Posterior cingulate gyrus (tissue), 11 donors: ENCODE results near the gene MPP1.

Experiments used
- DNase-seq, 10 donors: peaks; one replicate each; pipeline versions ENCODE4 v3.0.0 to v3.0.0-alpha.2; 2020 to 2021; ENCODE audit warnings: mixed read lengths in 3 of 10
- intact Hi-C: fragments of 100-400 bp; cut with DNase I; formaldehyde crosslinking; loops from one replicate; pipeline ENCODE4 v1.15.1; 2023

Gene MPP1

DNA sequence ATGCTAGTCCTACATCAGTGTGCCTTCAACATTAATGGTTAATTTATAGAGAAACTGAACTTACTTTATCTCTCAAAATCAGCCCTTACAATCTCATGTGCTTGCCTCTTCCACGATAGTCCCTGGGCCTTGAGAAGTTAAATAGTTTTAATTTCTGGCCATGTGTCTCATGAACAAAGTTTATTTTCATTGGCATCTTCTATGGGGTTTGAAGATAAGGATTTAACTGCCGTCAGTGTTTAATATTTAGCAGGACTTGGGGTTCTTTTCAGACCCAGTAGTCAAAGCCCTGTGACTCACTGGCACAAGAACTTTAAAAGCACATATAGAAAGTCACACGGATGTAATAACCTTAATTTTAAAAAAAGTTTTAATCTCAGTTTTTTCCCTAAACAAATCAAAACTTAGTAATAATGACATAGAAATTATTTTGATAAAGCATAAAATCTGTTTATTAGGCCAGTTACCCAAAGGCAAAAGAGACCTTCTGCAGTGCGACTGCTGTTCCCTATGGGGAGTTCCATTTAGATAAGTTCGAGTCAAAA is 10.1 kb upstream of the MPP1 start:
- intact Hi-C loops: no loop called here
- DNase-seq: no peak

DNA sequence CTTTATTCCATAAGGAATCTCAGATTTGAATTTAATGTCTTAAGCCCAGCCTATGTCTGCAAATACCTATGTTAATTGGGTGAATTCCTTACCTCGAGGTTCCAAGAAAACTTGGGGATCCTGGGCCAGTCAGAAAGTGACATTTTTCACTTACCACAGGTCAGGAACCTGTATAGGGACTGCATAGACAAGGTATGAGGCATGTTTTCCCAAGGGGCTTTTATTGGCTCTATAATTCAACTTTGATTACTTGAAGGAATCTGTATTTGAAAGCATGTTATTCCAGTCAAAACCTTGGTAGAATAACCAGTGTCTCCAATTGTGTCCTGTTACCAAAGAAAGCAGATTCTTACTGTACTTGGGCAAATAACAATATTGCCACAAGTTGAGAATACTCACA is 8.5 kb upstream of the MPP1 start:
- DNase-seq: no peak
- intact Hi-C loops: no loop called here

DNA sequence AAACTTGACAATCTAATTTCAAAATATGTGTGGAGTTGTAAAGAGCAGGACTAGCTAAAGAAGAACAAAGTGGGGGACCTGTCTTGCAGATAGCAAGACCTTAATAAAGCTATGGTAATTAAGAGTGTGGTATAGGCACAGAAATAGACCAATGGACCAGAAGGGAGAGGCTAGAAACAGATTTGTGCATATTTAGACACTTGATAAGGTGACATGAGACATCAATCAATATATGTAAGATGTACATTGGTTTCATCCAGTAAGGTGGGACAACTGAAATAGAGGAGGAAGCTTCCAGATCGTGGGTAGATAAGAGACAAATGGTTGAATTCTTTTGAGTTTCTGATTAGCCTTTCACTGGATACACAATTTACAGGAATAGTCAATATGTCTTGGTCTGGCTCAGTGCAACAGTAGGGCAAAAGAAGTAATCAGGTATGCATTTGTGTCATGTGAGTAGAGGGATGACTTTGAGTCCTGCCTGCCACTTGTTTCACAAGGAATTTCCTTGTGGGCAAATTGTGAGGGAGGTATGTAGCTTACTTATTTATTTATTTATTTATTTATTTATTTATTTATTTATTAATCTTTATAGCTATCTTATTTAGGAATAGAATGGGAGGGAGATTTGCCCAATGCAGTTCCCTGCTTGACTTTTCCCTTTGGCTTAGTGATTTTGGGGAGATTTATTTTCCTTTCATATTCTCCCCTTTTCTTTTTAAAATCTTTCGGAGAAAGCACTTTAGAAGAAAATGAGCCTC is 7.2 kb upstream of the MPP1 start:
- intact Hi-C loops: no loop called here

DNA sequence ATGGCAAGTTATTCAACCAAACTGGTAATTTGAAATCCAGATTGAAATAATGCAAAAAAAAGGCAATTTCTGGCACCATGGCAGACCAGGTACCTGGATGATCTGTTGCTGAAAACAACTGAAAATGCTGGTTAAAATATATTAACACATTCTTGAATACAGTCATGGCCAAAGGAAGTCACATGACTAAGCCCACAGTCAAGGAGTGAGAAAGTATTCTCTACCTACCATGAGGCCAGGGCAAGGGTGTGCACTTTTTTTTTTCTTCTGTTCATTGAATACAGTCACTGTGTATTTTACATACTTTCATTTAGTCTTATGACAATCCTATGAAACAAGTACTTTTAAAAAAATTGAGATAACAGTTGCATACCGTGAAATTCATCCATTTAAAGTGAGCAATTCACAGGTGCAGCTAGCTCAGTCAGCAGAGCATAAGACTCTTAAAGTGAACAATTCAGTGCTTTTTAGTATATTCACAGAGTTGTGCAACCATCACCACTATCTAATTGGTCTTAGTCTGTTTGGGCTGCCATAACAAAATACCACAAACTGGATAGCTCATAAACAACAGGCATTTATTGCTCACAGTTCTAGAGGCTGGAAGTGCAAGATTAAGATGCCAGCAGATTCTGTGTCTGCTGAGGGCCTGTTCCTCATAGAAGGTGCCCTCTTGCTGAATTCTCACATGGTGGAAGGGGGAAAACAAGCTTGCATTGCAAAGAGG is 4.8 kb upstream of the MPP1 start:
- intact Hi-C loops: no loop called here

More for the DNA sequence above, 7.2 kb upstream of the MPP1 start:
- no peak for DNase-seq

DNA sequence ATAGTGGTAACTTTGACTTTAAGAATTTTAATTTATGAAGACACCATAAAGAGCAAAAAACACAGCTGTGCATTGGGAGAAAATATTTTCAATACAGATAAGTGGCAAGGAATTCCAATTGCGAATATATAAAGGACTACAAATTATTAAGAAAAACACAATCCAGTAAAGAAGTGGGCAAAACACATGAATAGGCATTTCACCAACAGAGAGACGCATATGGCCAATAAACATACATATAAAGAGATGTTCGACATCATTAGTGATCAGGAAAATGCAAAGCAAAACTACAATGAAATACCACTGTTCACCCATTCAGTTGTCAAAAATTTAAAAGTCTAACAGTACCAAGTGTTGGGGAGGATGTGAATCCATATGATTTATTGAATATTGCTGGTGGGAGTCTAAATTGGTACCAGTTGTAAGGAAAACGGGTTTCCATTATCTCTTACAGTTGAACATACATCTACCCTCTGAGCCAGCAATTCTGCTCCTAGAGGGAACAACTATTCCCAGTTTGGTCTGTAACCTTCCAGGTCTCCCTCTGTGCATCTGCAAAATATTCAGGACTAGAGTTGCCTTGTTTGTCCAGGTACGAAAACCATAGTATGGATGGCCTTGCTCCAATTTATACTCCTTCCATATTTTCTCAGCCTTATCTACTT is 1.7 kb upstream of the MPP1 start:
- no peak for DNase-seq
- intact Hi-C loops: no loop called here

More for the DNA sequence above, 4.8 kb upstream of the MPP1 start:
- no peak for DNase-seq

DNA sequence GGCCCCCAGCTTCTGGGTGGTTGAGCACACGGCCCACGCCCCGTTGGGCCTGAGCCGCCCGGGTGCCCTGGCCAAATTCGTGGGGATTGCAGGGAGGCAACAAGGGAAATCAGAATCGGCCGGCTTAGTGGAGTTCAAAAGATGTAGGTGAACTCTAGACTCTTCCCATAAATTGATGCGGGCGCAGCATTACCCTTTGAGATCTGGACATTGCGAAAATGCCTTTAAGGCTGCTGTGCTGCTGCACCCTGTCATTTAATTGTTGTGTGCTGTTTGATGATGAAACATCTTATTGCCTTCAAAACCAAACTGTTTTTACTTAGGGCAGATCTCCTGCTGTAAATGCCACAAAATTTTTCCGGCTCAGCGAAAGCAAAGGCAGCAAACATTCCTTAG is 409 bp upstream of the MPP1 start:
- no peak for DNase-seq
- intact Hi-C loops: no loop called here

DNA sequence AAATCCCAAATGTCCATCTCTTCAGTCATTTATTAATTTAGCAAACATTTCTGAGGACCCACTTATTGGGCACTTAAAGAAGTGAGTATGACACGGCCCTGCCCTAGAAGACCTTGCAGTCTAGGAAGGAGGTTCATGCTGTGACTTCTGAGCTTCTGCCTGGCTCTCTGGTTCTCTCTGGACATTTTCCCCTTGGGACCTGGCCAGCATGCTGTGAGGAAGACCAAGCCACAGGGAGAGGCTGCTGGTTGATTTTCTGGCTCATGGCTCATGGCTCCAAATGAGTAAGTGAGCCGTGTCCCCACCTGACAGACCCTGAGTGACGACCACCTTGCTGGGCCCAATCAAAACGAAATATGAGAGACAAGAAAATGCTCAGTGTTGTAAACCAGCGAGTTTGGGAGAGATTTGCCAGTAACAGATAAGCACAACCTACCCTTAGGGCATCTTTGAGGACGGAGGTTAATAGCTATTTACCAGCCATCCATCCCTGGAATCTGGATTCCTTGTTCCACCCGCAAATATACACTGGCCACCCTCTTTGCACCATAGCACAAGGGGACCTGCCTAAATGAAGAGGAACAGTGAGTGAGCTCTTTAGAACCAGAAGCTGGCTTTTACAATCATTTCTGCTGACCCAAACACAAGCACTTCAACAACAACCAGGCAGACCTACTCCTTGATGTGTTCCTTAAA is 876 bp downstream of the MPP1 start:
- intact Hi-C loops: no loop called here

DNA sequence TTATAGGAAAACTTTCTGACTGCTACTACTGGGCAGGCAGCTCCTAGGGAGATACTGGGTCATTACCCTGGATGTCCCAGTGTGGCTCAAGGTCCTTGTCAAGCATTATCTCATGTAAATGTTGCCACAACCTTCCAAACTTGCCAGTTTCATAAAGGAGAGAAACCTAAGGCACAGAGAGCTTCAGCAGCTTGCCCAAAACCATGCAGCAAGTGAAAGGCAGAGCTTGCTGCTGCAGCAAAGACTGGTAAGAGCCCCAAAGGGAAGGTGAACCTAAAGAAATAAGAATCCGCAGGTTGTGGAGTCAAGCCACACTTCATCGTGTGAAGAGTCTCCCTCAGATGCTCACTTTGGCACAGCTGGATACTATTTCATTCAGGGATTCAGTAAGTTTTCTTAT is 2.3 kb downstream of the MPP1 start:
- intact Hi-C loops: no loop called here

More for the DNA sequence above, 876 bp downstream of the MPP1 start:
- no peak for DNase-seq

DNA sequence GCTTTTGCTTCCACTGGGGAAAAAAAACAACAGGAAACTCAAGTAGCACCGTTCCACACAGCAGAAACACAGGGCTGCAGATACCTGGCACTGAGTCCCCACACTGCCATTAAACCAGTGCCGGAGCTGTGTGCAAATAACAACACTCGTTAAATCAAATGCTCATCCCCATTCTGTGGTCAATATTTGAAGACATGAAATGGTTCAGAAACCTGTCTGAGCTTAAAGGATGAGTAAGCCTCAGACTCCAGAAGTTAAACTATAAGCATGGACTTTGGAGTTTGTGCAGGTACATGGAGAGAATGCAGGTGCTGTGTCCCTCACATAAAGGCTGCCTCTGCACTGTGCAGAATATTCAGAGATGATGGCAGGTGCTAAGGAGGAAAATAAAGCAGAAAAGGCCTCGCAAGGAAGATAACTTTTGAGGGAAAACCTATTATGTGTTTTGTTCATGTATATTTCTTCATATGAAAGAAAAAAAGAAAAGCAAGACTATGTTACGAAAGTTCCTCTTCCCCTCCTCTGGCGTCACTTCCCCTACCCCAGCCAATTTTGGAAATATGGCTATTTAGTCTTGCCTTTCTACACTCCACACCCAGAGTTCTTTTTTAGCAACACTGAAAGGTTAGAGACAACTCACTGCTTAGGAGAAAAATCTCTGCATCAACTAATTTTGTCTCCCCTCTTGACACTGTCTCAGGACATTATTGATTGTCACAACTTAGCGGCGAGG is 4.6 kb downstream of the MPP1 start:
- intact Hi-C loops: no loop called here
- DNase-seq: no peak

More for the DNA sequence above, 2.3 kb downstream of the MPP1 start:
- no peak for DNase-seq

DNA sequence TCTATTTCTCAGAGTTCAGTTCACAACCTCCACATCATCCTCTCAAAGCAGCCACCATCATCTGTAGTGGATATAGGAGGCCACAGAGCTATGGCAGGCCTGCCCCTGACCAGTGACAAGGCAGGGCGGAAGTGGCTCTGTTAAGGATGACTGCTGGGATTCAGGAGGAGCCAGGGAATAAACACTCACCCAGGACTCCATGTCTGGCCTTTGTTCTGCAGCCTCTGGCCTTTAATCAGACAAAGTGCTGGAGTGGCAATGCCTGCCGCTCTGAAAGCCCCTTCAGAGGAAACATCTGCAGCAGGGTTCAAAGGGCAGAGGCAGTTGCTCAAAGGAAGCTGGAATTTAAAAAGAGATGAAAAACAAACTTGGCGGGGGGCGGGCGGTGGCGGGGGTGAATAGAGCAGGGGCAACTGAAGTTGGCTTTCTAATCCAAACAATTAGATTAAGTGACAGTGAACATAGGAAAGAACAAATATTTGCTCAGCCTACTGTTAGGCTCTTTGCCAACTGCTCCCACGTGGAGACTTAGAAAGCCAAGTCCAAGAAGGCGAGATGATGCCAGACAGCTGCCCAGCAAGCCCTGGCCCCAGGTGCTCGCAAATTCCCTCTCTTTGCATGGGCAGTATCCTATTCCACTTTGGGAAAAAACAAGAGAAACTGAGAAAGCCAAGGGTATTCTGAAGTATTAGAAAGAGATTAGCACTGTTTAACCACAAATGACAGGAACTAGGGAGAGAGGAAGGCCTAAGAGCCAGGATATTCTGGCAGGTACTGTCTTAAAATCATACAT is 5.5 kb downstream of the MPP1 start:
- intact Hi-C loops: no loop called here
- DNase-seq: no peak

DNA sequence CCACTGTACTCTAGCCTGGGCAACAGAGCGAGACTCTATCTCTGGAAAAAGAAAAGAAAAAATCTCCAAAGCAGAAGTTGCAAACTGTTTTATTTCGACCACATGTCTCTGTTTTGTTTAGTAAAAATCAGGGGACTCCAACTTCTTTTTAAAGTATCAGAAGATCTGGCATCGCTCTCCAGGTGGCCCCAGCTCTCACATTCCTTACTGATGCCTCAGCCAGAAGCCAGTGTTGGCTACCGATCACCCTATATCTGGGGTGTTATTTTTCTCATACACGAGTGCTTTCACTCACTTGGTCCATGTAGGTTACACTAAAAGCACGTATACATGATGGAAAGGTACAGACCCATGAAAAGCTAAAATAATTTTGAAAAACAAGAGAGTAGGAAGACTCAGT is 8.3 kb downstream of the MPP1 start:
- no peak for DNase-seq
- intact Hi-C loops: no loop called here

DNA sequence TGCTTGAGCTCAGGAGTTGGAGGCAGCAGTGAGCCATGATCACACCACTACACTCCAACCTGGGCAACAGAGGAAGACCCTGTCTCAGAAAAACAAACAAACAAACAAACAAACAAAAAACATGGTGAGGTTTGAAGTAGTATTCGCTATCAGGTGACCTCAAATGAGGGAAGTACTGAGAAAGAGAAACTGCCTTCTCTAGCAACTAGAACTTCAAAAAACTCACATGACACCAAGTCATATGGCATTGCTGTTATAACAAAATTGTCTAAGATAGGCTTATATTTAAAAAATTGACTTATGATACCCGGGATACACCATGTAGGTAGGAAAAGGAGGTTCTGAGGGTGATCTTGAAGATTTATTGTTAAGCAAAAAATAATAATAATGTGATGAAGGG is 10.3 kb downstream of the MPP1 start:
- intact Hi-C loops: no loop called here
- no peak for DNase-seq

DNA sequence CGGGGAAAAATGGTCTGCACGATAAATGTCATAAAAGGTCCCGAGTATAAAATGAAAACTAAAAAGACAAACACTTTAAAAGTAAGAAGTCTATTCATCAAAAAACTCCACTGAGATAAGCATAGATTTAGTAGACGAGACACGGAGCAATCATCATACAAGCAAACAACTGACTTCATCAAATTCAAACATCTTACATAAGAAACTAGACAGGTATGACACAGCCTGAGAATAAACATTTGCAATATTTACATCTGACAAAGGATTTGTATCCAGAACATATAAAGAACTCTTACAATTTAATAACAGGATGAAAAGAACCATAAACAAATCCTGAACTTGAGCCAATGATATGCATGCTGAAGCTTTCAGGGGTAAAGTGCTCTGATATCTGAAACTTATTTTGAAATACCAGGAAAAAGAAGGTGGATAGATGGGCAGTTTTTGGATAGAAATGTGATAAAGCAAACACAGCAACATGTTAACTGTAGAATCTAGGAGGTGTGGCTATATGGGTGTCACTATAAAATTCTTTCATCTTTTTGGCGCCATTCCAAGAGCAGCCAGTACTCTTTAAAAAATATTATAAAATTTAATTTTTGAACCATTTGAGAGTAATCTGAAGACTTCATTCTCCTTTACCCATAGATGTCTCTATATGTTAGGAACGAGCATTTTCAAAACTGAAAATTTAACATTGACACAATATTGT is 12.0 kb downstream of the MPP1 start:
- DNase-seq: no peak
- intact Hi-C loops: no loop called here

DNA sequence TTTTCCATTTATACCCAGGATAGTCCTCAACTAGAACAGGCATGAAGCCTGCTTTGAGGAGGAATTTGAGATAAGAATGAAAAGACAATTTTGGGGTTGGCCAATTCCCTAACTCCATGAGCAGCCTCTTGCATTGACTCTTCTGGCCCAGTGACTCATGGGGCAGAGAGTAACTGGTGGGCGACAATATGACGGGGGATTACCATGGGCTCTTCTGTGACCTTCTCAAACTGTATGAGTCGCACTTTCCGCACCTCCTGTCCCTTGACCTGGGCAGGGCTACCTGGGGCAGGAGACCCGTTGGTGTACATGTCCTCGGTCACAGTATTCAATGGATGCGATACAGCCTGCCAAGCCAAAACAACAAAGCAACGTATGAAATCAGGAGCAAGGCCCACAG is 13.3 kb downstream of the MPP1 start:
- intact Hi-C loops: no loop called here
- no peak for DNase-seq

DNA sequence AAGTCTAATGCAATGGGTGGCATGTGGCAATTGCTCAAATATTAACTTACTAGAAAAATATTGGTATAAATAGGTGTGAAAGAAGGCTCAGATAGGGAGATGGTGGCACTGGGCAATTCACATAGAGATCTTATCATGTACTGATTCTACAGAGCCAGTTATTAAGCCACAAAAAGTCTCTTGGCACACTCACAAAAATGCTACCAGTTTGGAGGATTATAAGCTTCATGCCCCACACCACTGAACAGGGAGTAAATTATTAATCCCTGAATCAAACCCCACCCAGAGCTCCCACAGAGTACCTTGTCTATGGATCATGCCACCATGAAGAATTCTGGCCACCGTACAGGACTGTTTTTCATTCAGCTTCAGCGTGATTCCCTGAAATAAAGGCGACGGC is 13.8 kb downstream of the MPP1 start:
- intact Hi-C loops: no loop called here
- DNase-seq: no peak

DNA sequence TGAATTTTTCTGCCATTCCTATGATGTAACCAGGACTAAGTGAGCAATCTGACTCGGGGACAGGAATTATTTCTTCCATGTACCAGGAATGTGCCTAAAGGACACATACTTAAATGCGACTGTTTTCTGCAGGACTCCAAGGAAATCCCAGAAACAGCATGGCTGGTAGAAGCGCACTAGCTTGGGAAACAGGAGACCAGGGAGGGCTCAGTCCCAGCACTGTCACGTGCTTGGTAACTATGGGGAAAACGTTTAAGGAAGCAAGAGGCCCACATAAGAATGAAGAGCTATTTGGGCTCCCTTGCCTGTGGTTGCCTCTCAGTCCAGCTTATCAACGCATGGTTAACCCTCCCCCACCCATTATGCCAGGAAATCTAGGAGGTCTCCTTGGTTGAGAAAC is 19.6 kb downstream of the MPP1 start:
- no peak for DNase-seq
- intact Hi-C loops: no loop called here

DNA sequence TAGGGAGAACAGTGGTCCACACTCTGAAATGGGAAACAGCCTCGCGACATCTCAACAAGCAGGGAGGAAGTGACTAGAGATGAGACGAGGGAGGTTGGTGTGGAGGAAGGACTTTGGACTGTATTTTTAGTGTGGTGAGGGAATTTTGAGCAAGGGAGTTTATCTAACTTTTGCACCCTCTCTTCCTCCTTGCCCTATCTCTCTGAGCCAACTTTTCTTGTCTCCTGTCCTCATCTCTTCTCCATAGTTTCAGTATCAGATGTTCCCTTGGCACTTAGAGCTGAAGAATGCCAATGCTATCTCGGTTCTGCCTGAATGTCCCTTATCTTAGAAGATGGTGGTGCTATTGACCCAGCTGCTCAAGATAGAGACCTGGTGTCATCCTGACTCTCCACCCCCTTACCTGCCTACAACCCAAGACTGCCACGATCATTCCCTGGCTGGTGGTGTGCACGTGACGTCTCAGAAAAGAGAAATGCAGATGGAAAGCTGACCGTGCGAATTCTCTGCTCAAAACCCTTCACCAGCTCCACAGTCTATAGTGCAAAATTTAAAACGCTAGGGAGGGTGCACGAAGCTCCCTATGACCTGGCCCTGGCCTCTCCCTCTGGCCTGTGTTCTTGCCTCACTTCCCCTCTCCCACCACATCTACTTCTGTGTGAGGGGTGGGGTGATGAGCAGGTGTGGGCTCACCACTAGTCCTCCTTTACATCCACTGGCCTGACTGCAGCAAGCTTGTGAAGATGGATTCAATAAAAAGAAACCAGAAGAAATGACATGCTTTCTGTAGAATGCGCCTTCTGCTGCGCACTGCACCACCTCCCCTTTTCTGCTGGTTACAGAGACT is 20.9 kb downstream of the MPP1 start:
- intact Hi-C loops: no loop called here

DNA sequence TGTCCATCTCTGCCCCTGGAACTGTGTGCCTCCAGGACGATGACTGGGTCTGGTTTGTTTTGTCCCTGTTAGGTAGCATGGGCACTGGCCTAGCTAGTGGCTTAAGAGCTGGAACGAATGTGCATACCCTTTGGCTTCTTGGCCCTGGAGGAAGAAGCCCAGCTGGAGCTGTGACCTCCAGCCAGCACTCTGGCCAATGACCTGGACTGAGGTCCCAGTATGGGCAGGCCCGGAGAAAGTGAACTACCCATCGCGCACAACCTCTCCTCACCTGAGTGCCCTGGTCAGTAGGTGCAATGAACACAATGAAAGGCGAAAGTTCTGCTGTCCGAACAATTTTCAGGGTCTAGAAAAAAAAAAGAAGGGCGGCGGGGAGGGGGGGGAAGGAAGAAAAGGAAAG is 24.3 kb downstream of the MPP1 start:
- DNase-seq: no peak
- intact Hi-C loops: no loop called here

More for the DNA sequence above, 20.9 kb downstream of the MPP1 start:
- DNase-seq: no peak
